ENCODE measurements around the gene CYP46A1.

Gene CYP46A1

GRCh38 chr14:99634443-99634842 lies 49.7 kb upstream of the CYP46A1 start:
- Histone ChIP-seq H3K9me3 (ENCODE audit: control insufficient read depth, insufficient read depth, low read depth, low read length) (no peaks in the 10 kb centered on the region), H3K4me3 (ENCODE audit: low read depth, low read length) (no peak overlapping the region), H3K36me3 (ENCODE audit: control insufficient read depth in 2 of 2, insufficient read depth in 1 of 2, low read length in 2 of 2) (no peaks in the 10 kb centered on the region), H3K4me1 (ENCODE audit: control insufficient read depth, insufficient read depth, low read length) (no peaks in the 10 kb centered on the region), H3K27ac (ENCODE audit: extremely low read depth, low read depth, low read length) (no peak overlapping the region)
- ChIA-PET POLR2A (no interaction called here), CTCF (no interaction called here)
- TF ChIP-seq ZNF239 (tag by site-specific recombination; IDR thresholded peaks at IDR 0.05) = 0 out of 2 replicates have a peak, but pooled peaks have one; percentile 45
- TF ChIP-seq ZBTB6 (tag by site-specific recombination; IDR thresholded peaks at IDR 0.05) = no peak

GRCh38 chr14:99635116-99635515 lies 49.0 kb upstream of the CYP46A1 start:
- POLR2A ChIA-PET = no interaction called here
- CTCF ChIA-PET = no interaction called here
- H3K4me3 ChIP-seq (ENCODE audit: low read depth, low read length) = no peak overlapping the region
- no peaks in the 10 kb centered on the region for H3K36me3 ChIP-seq (ENCODE audit: control insufficient read depth in 2 of 2, insufficient read depth in 1 of 2, low read length in 2 of 2)
- H3K9me3 ChIP-seq (ENCODE audit: control insufficient read depth, insufficient read depth, low read depth, low read length) = no peaks in the 10 kb centered on the region
- no peak for TF ChIP-seq ZBTB17 (tag by site-specific recombination; IDR thresholded peaks at IDR 0.05)
- no peak for TF ChIP-seq ZNF404 (tag by site-specific recombination; IDR thresholded peaks at IDR 0.05)
- TF ChIP-seq ZFP37 (tag by site-specific recombination; IDR thresholded peaks at IDR 0.05) = no peak
- TF ChIP-seq ZNF146 (tag by site-specific recombination; IDR thresholded peaks at IDR 0.05) = no peak
- no peak for TF ChIP-seq OSR2 (tag by site-specific recombination; IDR thresholded peaks at IDR 0.05)
- no peak for TF ChIP-seq ZNF510 (tag by site-specific recombination; IDR thresholded peaks at IDR 0.05; ENCODE audit: insufficient replicate concordance)
- no peak for TF ChIP-seq HIC1 (tag by site-specific recombination; IDR thresholded peaks at IDR 0.05)
- no peak for TF ChIP-seq PRDM10 (tag by site-specific recombination; IDR thresholded peaks at IDR 0.05)
- no peak for TF ChIP-seq ZNF37A (tag by site-specific recombination; IDR thresholded peaks at IDR 0.05)
- no peak for TF ChIP-seq ZNF398 (tag by site-specific recombination; IDR thresholded peaks at IDR 0.05)
- no peak for TF ChIP-seq ZNF785 (tag by site-specific recombination; IDR thresholded peaks at IDR 0.05)
- TF ChIP-seq ZNF580 (tag by site-specific recombination; IDR thresholded peaks at IDR 0.05) = no peak
- TF ChIP-seq ZNF18 (tag by site-specific recombination; IDR thresholded peaks at IDR 0.05) = no peak
- TF ChIP-seq BCL6B (tag by site-specific recombination; IDR thresholded peaks at IDR 0.05) = no peak
- no peak for TF ChIP-seq ZNF155 (tag by site-specific recombination; IDR thresholded peaks at IDR 0.05)
- no peak for TF ChIP-seq ZNF175 (tag by site-specific recombination; IDR thresholded peaks at IDR 0.05)
- no peak for TF ChIP-seq ZNF548 (tag by site-specific recombination; IDR thresholded peaks at IDR 0.05)
- no peak for TF ChIP-seq ZBTB48 (tag by site-specific recombination; IDR thresholded peaks at IDR 0.05)
- no peak for TF ChIP-seq PRDM6 (tag by site-specific recombination; IDR thresholded peaks at IDR 0.05)
- TF ChIP-seq MEIS1 (CRISPR knock-in tag; IDR thresholded peaks at IDR 0.05; ENCODE audit: borderline replicate concordance) = no peak
- no peaks in the 10 kb centered on the region for H3K4me1 ChIP-seq (ENCODE audit: control insufficient read depth, insufficient read depth, low read length)
- H3K27ac ChIP-seq (ENCODE audit: extremely low read depth, low read depth, low read length) = no peak overlapping the region
